ENCODE results near the gene PLEKHS1.
"Not testable (repeated sequence)": the region's sequence is repeated elsewhere in the genome, so short reads cannot be mapped to it uniquely, and the experiment has no call there.

PLEKHS1 gene

GRCh38 chr10:113742466-113742865, 9.0 kb upstream of the PLEKHS1 start:
- no peak for DNase-seq

- no peak for DNase-seq
These were observed 7.9 kb upstream of the PLEKHS1 start for GRCh38 chr10:113743594-113743993.

GRCh38 chr10:113745374-113745773, 6.1 kb upstream of the PLEKHS1 start:
- DNase-seq, result no peak

- DNase-seq, result no peak
These were observed 5.1 kb upstream of the PLEKHS1 start for GRCh38 chr10:113746217-113746957.

- DNase-seq, result no peak
These were observed 1.1 kb downstream of the PLEKHS1 start for GRCh38 chr10:113752553-113752952.

GRCh38 chr10:113753020-113753692, 1.7 kb downstream of the PLEKHS1 start:
- DNase-seq, result no peak

- no peak for DNase-seq
These were observed 2.6 kb downstream of the PLEKHS1 start for GRCh38 chr10:113754125-113754524.

- no peak for DNase-seq
These were observed 3.3 kb downstream of the PLEKHS1 start for GRCh38 chr10:113754768-113755167.

GRCh38 chr10:113756940-113757543, 5.6 kb downstream of the PLEKHS1 start:
- no peak for DNase-seq

- DNase-seq, result no peak
These were observed 10.6 kb downstream of the PLEKHS1 start for GRCh38 chr10:113762083-113762482.

- DNase-seq, result no peak
These were observed 13.1 kb downstream of the PLEKHS1 start for GRCh38 chr10:113764582-113764981.

GRCh38 chr10:113765910-113766309, 14.4 kb downstream of the PLEKHS1 start:
- DNase-seq, result no peak

- DNase-seq, result no peak
These were observed 15.7 kb downstream of the PLEKHS1 start for GRCh38 chr10:113767222-113767621.

GRCh38 chr10:113770346-113770745, 18.9 kb downstream of the PLEKHS1 start:
- DNase-seq, result no peak

- not testable (repeated sequence) for DNase-seq
These were observed 19.6 kb downstream of the PLEKHS1 start for GRCh38 chr10:113771131-113771530.

GRCh38 chr10:113775686-113776294, 24.3 kb downstream of the PLEKHS1 start:
- no peak for DNase-seq

- DNase-seq, result no peak
These were observed 25.1 kb downstream of the PLEKHS1 start for GRCh38 chr10:113776553-113776952.

GRCh38 chr10:113780681-113781250, 29.3 kb downstream of the PLEKHS1 start:
- no peak for DNase-seq

- no peak for DNase-seq
These were observed 30.9 kb downstream of the PLEKHS1 start for GRCh38 chr10:113782367-113782766.

GRCh38 chr10:113782986-113783704, 31.7 kb downstream of the PLEKHS1 start:
- no peak for DNase-seq

GRCh38 chr10:113788604-113789083, 37.2 kb downstream of the PLEKHS1 start:
- DNase-seq, result no peak

- no peak for DNase-seq
These were observed 40.2 kb downstream of the PLEKHS1 start for GRCh38 chr10:113791691-113792090.

Data from stimulated activated naive CD4-positive, alpha-beta T cell treated with Interleukin-2 at 50 U/mL for 16 hours (primary cell).